Adipocyte (in vitro differentiated cells): ENCODE data around the gene CCDC136.

Source experiments
- DNase-seq: peaks from one replicate; pipeline ENCODE4 v3.0.0-alpha.2; 2015; ENCODE audit warnings: low read depth
- H3K27me3 ChIP-seq: replicated peaks from 2 replicates; pipeline ENCODE4 v1.7.0; 2013; ENCODE audit warnings: mild to moderate bottlenecking, low read length, moderate library complexity; ENCODE audit not compliant: control insufficient read depth, insufficient read depth
- H3K36me3 ChIP-seq: 2 replicates; pipeline ENCODE4 v1.7.0; 2013; ENCODE audit warnings: low read length, mild to moderate bottlenecking, moderate library complexity; ENCODE audit not compliant: control insufficient read depth, insufficient read depth, severe bottlenecking
- H3K4me1 ChIP-seq: 2 replicates; pipeline ENCODE4 v1.7.0; 2013; ENCODE audit warnings: mild to moderate bottlenecking, low read length, moderate library complexity; ENCODE audit not compliant: control insufficient read depth, insufficient read depth
- H3K4me3 ChIP-seq: 2 replicates; pipeline ENCODE4 v1.7.0; 2013; ENCODE audit warnings: mild to moderate bottlenecking, low read length, moderate library complexity
- H3K9ac ChIP-seq: 2 replicates; pipeline ENCODE4 v1.7.0; 2013; ENCODE audit warnings: mild to moderate bottlenecking, low read length, moderate library complexity
- H3K9me3 ChIP-seq: 2 replicates; pipeline ENCODE4 v1.7.0; 2013; ENCODE audit warnings: mild to moderate bottlenecking, low read length, moderate library complexity; ENCODE audit not compliant: control insufficient read depth

Gene CCDC136

DNA sequence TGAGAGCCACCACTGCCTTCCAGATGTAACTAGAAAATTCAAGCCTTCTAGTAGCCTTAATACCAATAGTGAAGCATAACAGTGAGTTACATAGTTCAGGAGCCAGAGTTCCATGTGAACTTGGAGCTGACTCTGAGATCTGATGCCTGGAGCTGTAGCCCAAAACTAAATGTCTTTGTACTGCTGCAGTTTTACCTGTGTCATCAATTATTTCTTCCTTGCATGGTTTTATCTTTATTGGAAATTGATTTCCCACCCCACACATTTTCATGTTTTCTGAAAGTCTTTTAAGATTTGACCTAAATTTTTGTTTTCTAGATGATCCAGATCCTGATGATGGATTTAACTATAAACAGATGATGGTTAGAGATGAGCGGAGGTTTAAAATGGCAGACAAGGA is 33.2 kb upstream of the CCDC136 start:
- peaks cover 30% of the 10 kb centered on the region for H3K4me1 ChIP-seq
- peaks cover 76% of the 10 kb centered on the region for H3K36me3 ChIP-seq
- DNase-seq, result no peak
- no peak overlapping the region for H3K4me3 ChIP-seq
- H3K27me3 ChIP-seq, result no peaks in the 10 kb centered on the region
- no peak overlapping the region for H3K9ac ChIP-seq
- no peaks in the 10 kb centered on the region for H3K9me3 ChIP-seq

DNA sequence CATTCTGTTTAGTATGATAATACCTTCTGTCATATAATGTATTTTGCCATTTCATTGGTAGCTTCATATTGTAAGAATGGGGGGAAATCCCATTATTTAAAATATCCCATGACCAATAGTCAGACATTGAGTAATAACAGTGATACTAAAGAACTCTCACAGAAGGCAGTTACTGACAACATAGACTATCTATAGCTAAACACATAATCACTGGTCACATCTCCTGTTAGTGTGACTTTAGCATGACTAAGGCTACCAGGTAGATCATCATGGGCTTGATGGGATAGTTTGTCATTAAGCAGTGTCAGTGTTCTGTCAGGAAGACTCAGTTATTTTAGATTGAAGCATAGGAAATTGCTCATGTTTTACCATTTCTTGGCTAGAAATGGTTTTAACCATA is 32.5 kb upstream of the CCDC136 start:
- Histone ChIP-seq H3K9ac (no peak overlapping the region), H3K9me3 (no peaks in the 10 kb centered on the region), H3K4me3 (no peak overlapping the region), H3K36me3 (peaks cover 76% of the 10 kb centered on the region), H3K4me1 (peaks cover 30% of the 10 kb centered on the region), H3K27me3 (no peaks in the 10 kb centered on the region)
- no peak for DNase-seq

DNA sequence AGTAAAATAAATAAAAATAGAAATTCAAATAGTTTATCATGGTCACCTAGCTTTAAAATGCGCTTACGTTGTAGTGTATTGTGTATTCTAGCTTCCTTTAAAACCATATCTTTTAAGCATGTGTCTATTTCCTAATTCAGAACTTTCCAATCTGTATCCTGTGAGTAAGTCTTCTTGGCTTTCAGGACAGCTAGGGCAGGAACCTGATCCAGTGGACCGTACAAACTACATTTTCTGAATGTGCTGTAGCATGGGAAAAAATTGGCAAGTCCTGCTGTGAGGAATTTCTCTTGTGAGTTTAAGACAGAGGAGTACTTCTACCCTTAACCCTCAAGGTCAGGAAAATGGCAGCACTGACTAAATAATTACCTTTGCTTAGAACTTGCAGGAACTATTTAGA is 28.2 kb upstream of the CCDC136 start:
- Histone ChIP-seq H3K9me3 (no peaks in the 10 kb centered on the region), H3K36me3 (peaks cover 91% of the 10 kb centered on the region), H3K4me1 (no peaks in the 10 kb centered on the region), H3K9ac (no peak overlapping the region), H3K27me3 (no peaks in the 10 kb centered on the region), H3K4me3 (no peak overlapping the region)
- DNase-seq, result no peak

DNA sequence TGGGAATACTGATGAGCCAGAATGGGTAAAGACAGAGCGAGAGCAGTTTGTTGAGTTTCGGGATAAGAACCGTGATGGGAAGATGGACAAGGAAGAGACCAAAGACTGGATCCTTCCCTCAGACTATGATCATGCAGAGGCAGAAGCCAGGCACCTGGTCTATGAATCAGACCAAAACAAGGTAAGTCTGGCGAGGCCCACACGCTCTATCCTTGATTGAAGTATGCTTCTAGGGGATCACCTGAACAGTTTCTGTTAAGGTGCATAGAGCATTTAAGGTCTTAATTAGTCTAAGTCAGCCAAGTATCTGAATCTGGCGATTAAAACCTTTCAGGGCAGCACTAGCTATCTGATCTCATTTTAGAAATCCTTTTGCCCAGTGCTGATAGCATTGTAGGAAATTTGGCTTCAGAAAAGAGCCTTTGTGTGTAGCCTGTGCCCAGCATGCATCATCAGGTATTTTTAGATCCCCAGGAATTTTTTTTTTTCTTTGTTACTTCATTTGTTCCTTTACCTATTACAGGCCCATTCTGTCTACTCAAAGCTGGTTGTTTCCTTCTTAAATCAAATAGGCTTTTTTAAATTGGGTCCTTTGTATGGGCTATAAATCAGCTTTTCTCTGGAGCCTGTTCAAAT is 24.2 kb upstream of the CCDC136 start:
- Histone ChIP-seq H3K9me3 (no peaks in the 10 kb centered on the region), H3K9ac (no peak overlapping the region), H3K27me3 (no peaks in the 10 kb centered on the region), H3K4me3 (no peak overlapping the region), H3K4me1 (no peaks in the 10 kb centered on the region), H3K36me3 (peaks cover 91% of the 10 kb centered on the region)
- DNase-seq, result no peak

DNA sequence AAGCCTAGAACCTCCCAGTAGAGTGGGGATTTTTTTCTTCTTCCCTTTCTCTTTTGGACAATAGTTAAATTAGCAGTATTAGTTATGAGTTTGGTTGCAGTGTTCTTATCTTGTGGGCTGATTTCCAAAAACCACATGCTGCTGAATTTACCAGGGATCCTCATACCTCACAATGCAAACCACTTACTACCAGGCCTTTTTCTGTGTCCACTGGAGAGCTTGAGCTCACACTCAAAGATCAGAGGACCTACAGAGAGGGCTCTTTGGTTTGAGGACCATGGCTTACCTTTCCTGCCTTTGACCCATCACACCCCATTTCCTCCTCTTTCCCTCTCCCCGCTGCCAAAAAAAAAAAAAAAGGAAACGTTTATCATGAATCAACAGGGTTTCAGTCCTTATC is 21.5 kb upstream of the CCDC136 start:
- no peak for DNase-seq
- Histone ChIP-seq H3K9me3 (no peaks in the 10 kb centered on the region), H3K27me3 (no peaks in the 10 kb centered on the region), H3K4me1 (no peaks in the 10 kb centered on the region), H3K4me3 (no peak overlapping the region), H3K36me3 (peaks cover 91% of the 10 kb centered on the region), H3K9ac (no peak overlapping the region)

DNA sequence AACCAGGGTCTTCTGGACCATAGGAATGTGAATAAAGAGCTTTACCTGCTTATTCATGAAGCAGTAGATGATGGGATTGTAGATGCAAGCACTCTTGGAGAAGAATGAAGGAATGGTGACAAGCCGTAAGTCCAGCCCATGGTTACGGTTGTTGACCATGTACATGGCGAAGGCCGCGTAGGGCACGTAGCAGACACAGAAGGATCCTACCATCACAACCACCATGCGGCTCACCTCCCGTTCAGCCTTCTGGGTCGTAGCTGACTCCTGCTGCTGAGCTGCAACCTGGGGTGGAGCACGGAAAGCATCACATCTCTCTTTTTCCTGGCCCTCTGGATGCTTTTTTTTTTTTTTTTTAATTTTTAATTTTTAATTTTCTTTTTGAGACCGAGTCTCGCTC is 18.2 kb upstream of the CCDC136 start:
- peaks cover 11% of the 10 kb centered on the region for H3K9me3 ChIP-seq
- H3K36me3 ChIP-seq, result peaks cover 61% of the 10 kb centered on the region
- H3K9ac ChIP-seq, result no peak overlapping the region
- no peaks in the 10 kb centered on the region for H3K27me3 ChIP-seq
- H3K4me1 ChIP-seq, result no peaks in the 10 kb centered on the region
- H3K4me3 ChIP-seq, result no peak overlapping the region
- no peak for DNase-seq

DNA sequence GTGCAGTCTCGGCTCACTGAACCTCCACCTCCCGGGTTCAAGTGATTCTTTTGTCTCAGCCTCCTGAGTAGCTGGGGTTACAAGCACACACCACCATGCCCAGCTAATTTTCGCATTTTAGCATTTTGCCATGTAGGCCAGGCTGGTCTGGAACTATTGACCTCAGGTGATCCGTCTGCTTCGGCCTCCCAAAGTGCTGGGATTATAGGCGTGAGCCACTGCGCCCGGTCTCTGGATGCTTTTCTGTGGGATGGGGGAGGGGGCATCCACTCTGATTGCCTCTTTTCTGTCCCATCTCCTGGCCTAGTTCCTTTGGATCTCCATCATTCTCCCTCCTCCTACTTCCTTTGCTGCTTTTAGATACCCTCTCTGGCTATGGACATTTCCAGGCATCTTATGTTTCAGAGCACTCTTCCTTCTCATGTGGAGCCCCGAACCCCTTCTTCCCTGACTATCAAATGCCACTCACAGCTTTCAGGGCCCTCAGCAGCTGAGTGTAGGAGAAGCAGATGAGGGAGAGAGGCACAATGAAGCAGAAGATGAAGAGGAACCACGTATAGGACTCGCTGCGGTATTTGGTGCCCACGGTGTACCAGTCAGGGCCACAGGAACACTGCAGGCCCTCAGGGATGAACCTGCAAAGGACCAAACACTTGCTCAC is 17.6 kb upstream of the CCDC136 start:
- H3K4me1 ChIP-seq, result no peaks in the 10 kb centered on the region
- H3K36me3 ChIP-seq, result peaks cover 56% of the 10 kb centered on the region
- no peak for DNase-seq
- H3K4me3 ChIP-seq, result no peak overlapping the region
- H3K27me3 ChIP-seq, result no peaks in the 10 kb centered on the region
- peaks cover 12% of the 10 kb centered on the region for H3K9me3 ChIP-seq
- no peak overlapping the region for H3K9ac ChIP-seq

DNA sequence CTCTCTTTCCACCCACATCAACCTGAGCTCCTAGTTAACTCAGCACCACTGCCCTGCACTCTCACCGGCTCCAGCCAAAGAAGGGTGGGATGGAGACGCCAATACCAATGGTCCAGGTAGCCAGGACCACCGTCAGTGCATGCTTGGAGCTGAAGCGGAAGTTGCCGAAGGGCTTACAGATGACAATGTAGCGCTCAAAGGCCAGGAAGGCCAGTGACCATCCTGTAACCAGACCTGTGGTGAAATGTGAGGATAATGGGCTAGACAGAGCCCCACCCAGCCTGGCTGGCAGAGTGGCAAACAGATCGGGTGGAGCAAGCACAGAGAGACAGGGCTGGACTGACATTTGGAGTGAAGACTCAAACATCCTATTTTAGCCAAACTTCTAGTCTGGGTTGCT is 16.8 kb upstream of the CCDC136 start:
- H3K9ac ChIP-seq, result no peak overlapping the region
- no peak overlapping the region for H3K4me3 ChIP-seq
- H3K4me1 ChIP-seq, result no peaks in the 10 kb centered on the region
- no peaks in the 10 kb centered on the region for H3K27me3 ChIP-seq
- peaks cover 12% of the 10 kb centered on the region for H3K9me3 ChIP-seq
- H3K36me3 ChIP-seq, result peaks cover 48% of the 10 kb centered on the region
- DNase-seq, result no peak

DNA sequence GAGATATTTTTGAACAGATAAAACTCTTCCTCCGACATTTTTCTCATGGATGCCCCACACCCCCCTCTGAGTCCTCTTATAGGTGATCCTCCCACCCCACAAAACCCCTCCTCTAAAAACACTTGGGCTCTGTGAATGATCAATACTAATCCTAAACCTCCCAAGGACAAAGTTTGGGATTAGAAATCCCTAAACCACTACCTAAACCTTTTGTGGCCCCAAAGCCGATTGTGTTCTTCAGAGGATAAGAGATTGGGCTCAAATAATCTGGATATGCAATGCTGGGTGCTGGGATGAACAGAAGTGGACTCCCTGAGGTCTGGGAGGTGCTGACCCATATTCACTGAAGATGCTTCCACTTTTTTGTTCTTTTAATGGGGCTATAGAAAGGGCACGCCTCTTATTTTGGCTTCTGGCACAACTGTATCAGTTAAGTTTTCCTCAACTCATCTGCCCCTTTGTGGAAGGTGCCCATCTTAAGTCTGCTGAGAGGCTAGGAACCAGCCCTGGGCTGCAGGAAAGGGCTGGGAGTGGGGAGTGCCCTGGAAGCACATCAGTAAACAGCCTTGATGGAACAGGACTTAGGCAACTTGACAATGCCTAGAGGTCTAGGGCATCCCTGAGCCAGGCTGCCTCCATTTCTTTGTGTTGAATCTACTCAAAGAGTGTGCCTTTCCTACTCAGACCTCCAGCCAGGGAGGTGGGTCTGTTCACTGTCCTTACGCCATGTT is 15.9 kb upstream of the CCDC136 start, which contains the start of gene OPN1SW:
Gene OPN1SW, minus strand, starts transcription at position 51 of the 731 bp plus-strand sequence. Its CDS starts 13 bp downstream, at position 38.
- H3K27me3 ChIP-seq, result no peaks in the 10 kb centered on the region
- no peak within 1 kb of the TSS for H3K4me3 ChIP-seq
- no peak for DNase-seq
- no peak within 1 kb of the TSS for H3K9ac ChIP-seq
- peaks cover 4% of the 10 kb centered on the region for H3K4me1 ChIP-seq
- peaks cover 38% of the 10 kb centered on the region for H3K36me3 ChIP-seq
- peaks cover 12% of the 10 kb centered on the region for H3K9me3 ChIP-seq

DNA sequence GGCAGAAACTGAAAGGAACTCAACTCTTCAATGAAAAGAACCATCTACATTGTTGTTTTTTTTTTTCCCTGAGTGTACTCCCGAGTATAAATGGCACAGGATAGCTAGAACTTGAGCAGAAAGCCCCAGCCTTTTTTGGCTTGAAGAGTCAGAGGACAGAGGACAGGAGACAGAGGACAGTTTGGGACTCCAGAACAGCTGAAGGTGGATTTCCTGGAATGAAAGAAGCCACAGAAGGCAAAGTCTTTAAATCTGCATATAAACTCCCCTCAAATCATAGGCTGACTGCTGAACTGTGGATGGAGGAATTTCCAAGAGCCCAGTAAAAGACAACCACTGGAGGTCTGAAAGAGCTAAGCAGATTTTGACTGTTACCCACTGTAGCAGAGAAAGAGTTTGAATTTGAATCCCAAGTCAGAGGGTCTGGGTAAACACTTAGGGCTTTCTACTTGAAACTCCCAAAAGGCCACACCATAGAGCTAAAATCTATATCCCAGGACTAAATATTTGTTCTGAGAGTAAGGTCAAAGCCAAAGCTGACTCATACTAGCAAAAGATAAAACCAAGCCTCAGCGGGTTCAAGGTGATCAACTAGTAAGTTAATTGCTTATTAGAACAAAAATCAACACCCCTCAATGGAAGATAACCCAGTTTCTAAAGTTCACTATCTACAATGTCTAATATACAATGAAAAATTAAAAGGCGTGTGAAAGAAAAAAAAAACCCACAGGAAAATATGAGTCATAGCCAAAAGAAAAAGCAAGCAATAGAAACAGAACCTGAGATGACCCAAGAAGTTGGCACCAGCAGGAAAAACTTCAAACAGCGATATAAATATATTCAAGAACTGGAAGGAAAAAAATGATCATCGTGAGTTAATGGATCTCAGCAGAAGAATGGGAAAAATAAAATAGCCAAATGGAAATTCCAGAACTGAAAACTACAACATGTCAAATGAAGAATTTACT is 14.3 kb upstream of the CCDC136 start:
- Histone ChIP-seq H3K27me3 (no peaks in the 10 kb centered on the region), H3K9me3 (peaks cover 12% of the 10 kb centered on the region), H3K36me3 (peaks cover 23% of the 10 kb centered on the region), H3K4me3 (no peak overlapping the region), H3K9ac (no peak overlapping the region), H3K4me1 (peaks cover 19% of the 10 kb centered on the region)
- DNase-seq, result no peak
